MCF 10A (cell line): ENCODE results near the gene PTCHD1. TPM values are rescaled to one million over a fixed set of nuclear protein-coding genes. Genes with fewer than 3 reads are reported as not detected.
A peak's percentile ranks its signal among the peaks of the same experiment; 100 is the strongest.

Source experiments
- BruUV-seq: library from RNA; stranded (reverse); fragments of 400-500 nt; replicated peaks from 2 replicates; lab custom pipeline; 2021; lab: Mats Ljungman, UMichigan
- CTCF ChIA-PET: fragments of 300-600 bp; sonication (Branson Sonifier 250); formaldehyde crosslinking; extraction: SDS; loops from one replicate; lab custom pipeline; 2021; ENCODE audit warnings: antibody characterized with exemption, inconsistent platforms; lab: Yijun Ruan, JAX
- POLR2A ChIA-PET: fragments of 300-600, 350-650 bp; sonication (Branson Sonifier 250); formaldehyde crosslinking; extraction: SDS; loops from one replicate; lab custom pipeline; 2020; ENCODE audit warnings: antibody characterized with exemption, inconsistent platforms; lab: Yijun Ruan, JAX
- DNase-seq: peaks from one replicate; pipeline ENCODE4 v3.0.0-alpha.2; 2018; ENCODE audit not compliant: unreplicated experiment
- H3K27ac Mint-ChIP-seq: one replicate; pipeline ENCODE4 v1.8.0; 2022; ENCODE audit warnings: mild to moderate bottlenecking, low read depth, mixed read lengths; ENCODE audit not compliant: unreplicated experiment
- H3K27me3 Mint-ChIP-seq: one replicate; pipeline ENCODE4 v1.8.0; 2022; ENCODE audit warnings: mixed read lengths; ENCODE audit not compliant: insufficient read depth, unreplicated experiment
- H3K36me3 Mint-ChIP-seq: one replicate; pipeline ENCODE4 v1.8.0; 2022; ENCODE audit warnings: mild to moderate bottlenecking, moderate library complexity, mixed read lengths; ENCODE audit not compliant: insufficient read depth, unreplicated experiment
- H3K4me1 Mint-ChIP-seq: one replicate; pipeline ENCODE4 v1.8.0; 2022; ENCODE audit warnings: mixed read lengths; ENCODE audit not compliant: insufficient read depth, unreplicated experiment
- H3K4me3 Mint-ChIP-seq: one replicate; pipeline ENCODE4 v1.8.0; 2022; ENCODE audit warnings: mild to moderate bottlenecking, moderate library complexity, mixed read lengths; ENCODE audit not compliant: unreplicated experiment
- H3K9me3 Mint-ChIP-seq: one replicate; pipeline ENCODE4 v1.8.0; 2022; ENCODE audit warnings: mixed read lengths; ENCODE audit not compliant: unreplicated experiment
- intact Hi-C: fragments of 100-400 bp; cut with micrococcal nuclease; formaldehyde crosslinking; loops from 2 replicates; pipeline ENCODE4 v1.14.1; 2022
- total RNA-seq: library from RNA; stranded (reverse); gene quantifications from 2 replicates; pipeline ENCODE4 v1.2.3, GENCODE V29; 2022
- TF ChIP-seq, protein P1 (sequence below): fragments of 200-600 bp; IDR thresholded peaks from one replicate; pipeline ENCODE4 v1.8.0; 2022; ENCODE audit warnings: antibody characterized with exemption, mild to moderate bottlenecking; ENCODE audit not compliant: unreplicated experiment

The PTCHD1 gene
- total RNA-seq, 1 experiment from 2014 or later: not detected

DNA sequence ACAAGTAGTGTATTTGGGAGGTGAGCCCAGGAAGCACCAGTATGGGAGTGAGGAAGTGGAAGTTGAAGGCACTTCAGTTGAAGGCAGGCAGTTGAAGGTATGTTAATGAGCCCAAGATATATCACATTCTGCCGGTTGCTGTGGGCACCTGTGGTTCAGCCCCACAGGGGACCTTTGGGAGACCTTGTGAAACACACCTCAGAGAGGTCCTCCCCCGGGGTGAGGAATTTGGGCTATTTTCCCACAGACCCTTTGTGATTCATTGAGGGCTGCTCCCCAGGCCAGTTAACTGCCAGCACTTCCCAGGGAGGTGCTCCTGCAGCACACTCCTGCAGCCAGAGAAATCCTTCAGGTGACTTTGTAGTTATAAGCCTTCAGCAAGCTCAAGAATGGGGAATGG lies 45.9 kb downstream of the PTCHD1 start:
- POLR2A ChIA-PET: no interaction called here
- Mint-ChIP-seq H3K4me1 (no peaks in the 10 kb centered on the region), H3K27ac (no peak overlapping the region), H3K9me3 (no peaks in the 10 kb centered on the region), H3K36me3 (no peaks in the 10 kb centered on the region), H3K4me3 (no peak overlapping the region), H3K27me3 (peaks cover 79% of the 10 kb centered on the region)
- no TSS peak for BruUV-seq
- TF ChIP-seq, protein P1, sequence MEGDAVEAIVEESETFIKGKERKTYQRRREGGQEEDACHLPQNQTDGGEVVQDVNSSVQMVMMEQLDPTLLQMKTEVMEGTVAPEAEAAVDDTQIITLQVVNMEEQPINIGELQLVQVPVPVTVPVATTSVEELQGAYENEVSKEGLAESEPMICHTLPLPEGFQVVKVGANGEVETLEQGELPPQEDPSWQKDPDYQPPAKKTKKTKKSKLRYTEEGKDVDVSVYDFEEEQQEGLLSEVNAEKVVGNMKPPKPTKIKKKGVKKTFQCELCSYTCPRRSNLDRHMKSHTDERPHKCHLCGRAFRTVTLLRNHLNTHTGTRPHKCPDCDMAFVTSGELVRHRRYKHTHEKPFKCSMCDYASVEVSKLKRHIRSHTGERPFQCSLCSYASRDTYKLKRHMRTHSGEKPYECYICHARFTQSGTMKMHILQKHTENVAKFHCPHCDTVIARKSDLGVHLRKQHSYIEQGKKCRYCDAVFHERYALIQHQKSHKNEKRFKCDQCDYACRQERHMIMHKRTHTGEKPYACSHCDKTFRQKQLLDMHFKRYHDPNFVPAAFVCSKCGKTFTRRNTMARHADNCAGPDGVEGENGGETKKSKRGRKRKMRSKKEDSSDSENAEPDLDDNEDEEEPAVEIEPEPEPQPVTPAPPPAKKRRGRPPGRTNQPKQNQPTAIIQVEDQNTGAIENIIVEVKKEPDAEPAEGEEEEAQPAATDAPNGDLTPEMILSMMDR: no peak
- CTCF ChIA-PET: interaction anchor here (0.6 kb wide), 2 partner anchors 24 to 95 kb away, joined by 3 to 4 read pairs; no protein-coding TSS in a partner anchor
- intact Hi-C loops: no loop called here
- no peak for DNase-seq

DNA sequence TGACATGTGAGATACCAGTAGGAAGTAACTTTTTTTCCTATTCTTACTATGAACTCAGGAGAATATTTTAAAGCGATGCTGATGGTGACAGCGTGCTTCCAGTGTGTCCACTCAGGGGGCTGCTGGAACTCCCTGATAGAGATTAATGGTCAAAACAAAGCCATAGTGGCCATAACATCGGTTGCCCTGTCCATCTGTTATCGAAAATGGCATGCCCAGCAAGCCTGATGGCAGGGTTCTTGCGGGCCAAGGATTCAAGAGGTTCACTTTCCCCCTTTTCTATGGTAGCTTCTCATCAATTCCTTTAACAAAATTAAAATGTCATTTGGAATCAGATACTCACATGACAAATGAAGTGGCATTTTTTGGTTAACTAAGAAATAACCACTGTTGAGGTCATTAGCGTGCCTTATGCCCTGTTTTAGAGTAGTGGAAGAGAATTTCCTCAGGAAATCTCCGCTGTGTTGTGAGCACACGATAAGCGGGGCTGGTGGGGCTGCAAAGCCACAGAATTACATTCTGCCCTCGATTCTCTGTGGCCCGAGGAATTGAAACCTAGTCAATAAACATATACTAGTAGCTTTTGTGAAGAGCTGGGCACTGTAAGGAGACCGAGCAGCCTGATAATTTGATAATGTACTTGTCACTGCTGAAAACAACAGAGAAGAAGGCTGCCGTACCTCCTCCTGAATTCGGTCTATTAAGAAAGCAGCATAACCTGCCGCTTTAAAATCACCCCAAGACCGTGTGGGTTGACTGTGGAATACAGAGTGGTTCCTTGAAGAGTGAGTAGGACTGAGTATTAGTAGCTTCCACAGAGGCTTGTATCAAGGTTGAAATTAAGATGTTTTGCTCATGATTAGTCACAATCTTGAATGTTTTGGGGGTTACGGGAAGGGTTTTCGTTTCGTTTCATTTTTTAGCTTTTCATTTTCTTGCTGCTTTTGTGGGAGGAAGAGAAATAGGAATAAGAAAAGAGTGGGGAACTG lies 46.7 kb downstream of the PTCHD1 start:
- H3K9me3 Mint-ChIP-seq: no peaks in the 10 kb centered on the region
- intact Hi-C loops: no loop called here
- H3K27me3 Mint-ChIP-seq: peaks cover 70% of the 10 kb centered on the region
- no peak overlapping the region for H3K4me3 Mint-ChIP-seq
- ChIA-PET POLR2A (no interaction called here), CTCF (interaction anchor here (0.6 to 0.8 kb wide), 3 partner anchors 23 to 1245 kb away, joined by 4 read pairs; no protein-coding TSS in a partner anchor)
- no peaks in the 10 kb centered on the region for H3K4me1 Mint-ChIP-seq
- no peaks in the 10 kb centered on the region for H3K36me3 Mint-ChIP-seq
- DNase-seq: no peak
- no peak overlapping the region for H3K27ac Mint-ChIP-seq
- no TSS peak for BruUV-seq
- TF ChIP-seq, protein P1: no peak

DNA sequence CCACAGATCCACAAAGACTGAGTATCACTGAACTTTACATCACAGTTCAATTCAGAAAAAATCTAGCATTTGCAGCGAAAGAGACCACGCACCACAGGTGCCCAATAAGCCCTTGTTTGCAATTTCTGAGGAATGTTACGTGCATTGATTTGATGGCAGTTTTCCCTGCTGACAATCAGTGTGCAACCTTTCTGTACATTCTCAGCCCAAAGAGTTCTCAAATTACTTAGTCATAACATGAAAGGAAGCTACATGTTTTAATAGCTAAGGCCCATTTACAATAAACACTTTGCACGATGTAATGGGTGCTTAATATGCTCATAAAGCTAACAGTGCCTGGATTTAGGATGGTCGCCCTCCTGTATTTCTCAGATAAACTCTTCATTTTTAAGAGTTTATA lies 47.9 kb downstream of the PTCHD1 start:
- CTCF ChIA-PET: interaction anchor here (1.0 kb wide), 1 partner anchor 9 kb away, joined by 5 read pairs; no protein-coding TSS in a partner anchor
- peaks cover 67% of the 10 kb centered on the region for H3K27me3 Mint-ChIP-seq
- BruUV-seq: no TSS peak
- TF ChIP-seq, protein P1: no peak
- H3K27ac Mint-ChIP-seq: no peak overlapping the region
- H3K4me3 Mint-ChIP-seq: no peak overlapping the region
- intact Hi-C loops: no loop called here
- no peaks in the 10 kb centered on the region for H3K4me1 Mint-ChIP-seq
- DNase-seq: no peak
- H3K9me3 Mint-ChIP-seq: no peaks in the 10 kb centered on the region
- no peaks in the 10 kb centered on the region for H3K36me3 Mint-ChIP-seq
- POLR2A ChIA-PET: no interaction called here

DNA sequence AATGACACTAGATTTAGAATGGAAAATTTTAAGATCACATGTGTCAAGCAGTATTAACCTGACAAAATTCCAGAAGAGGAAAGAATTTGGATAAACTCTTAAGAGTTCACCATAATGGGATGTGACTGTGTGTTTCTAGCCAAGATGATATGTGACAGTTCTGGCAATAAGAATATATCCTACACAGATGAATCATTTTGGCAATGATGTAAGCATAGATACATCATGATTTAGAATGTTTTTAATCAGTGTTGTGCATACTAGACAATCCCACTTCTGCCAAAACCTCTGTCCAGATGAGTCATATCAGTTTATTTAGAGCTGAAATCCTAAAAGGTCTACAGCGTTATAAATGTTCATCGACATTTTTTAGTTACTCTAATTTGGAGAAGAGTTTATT lies 48.8 kb downstream of the PTCHD1 start:
- peak; percentile 54 for DNase-seq
- no TSS peak for BruUV-seq
- CTCF ChIA-PET: interaction anchor here (0.7 kb wide), 1 partner anchor 41 kb away, joined by 3 read pairs; no protein-coding TSS in a partner anchor
- Mint-ChIP-seq H3K27me3 (peaks cover 64% of the 10 kb centered on the region), H3K27ac (no peak overlapping the region), H3K9me3 (no peaks in the 10 kb centered on the region), H3K4me1 (no peaks in the 10 kb centered on the region), H3K4me3 (no peak overlapping the region), H3K36me3 (no peaks in the 10 kb centered on the region)
- TF ChIP-seq, protein P1: no peak
- intact Hi-C loops: no loop called here
- POLR2A ChIA-PET: interaction anchor here (1.0 kb wide), 1 partner anchor 10 kb away, joined by 3 read pairs; no protein-coding TSS in a partner anchor
